HG03575 (cell line): ENCODE measurements around the gene ELOA.
"Not testable (repeated sequence)": the region's sequence is repeated elsewhere in the genome, so short reads cannot be mapped to it uniquely, and the experiment has no call there.

Source experiments
- ATAC-seq: cut with Tn5 transposase; IDR thresholded peaks from one replicate; pipeline ENCODE4 v1.9.1; 2021; ENCODE audit not compliant: unreplicated experiment, insufficient number of reproducible peaks, low FRiP score; ENCODE audit errors: extremely low read depth

ELOA gene

DNA sequence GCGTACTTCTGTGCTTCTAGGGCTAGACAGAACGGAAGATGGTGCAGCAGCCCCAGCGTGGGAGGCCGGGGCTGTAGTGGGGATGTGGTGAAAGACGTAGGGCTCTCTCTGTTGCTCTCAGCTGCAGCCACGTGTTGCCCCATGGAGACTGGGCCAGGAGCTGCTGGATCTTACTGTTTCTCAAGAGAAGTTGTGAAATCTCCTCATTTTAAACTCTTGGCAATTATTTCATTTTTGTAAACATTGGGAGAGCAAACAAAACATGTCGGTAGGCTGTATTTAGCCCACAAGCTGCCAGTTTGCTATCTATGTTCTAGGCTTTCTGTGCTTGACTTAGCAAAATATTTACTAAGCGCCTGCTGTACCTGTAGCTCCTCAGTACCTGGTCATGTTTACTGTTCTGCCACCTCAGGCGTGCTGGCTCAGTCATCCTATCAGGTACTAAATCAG, 15.9 kb upstream of the ELOA start:
- ATAC-seq: no peak

GRCh38 chr1:23732363-23733224, 10.7 kb upstream of the ELOA start:
- ATAC-seq: no peak

DNA sequence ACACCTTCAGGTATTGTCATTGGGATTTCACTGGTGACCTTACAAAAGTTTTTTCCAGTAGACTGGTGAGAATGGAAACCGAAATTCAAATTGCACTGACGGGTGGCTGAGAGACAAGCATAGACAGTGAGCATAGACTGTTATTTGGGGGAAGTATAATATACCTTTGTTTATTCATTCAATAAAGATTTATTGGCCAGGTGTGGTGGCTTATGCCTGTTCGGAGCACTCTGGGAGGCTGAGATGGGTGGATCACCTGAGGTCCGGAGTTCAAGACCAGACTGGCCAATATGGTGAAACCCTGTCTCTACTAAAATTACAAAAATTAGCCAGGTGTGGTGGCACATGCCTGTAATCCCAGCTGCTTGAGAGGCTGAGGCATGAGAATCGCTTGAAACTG, 10.0 kb upstream of the ELOA start:
- ATAC-seq: not testable (repeated sequence)

DNA sequence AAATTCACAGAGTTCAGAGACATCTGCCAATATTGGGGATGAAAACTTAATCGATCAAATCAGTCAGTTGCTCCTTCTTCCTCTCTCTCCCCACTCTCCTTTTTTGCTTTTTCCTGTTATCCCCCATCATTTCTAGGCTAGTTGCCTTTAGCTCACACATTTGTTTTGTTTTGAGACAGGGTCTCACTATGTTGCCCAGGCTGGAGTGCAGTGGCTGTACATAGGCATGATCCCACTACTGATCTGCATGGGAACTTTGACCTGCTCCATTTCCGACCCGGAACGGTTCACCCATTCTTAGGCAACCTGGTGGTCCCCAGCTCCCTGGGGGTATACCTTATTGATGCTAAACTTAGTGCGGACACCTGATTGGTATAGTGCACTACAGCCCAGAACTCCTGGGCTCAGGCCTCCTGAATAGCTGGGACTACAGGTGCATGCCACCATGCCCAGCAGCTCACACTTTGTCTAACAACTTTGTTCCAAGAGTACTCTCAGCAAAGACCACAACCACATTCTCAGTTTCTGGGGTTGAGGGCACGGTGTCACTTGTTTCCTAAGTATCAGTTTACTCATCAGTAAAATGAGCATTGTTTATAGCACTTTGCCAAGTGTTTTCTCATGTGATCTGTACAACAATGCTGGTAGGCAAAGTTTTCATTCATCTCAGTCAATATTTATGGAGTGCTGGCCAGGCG, 6.7 kb upstream of the ELOA start:
- ATAC-seq: no peak

GRCh38 chr1:23741609-23742008, 1.7 kb upstream of the ELOA start:
- no peak for ATAC-seq

DNA sequence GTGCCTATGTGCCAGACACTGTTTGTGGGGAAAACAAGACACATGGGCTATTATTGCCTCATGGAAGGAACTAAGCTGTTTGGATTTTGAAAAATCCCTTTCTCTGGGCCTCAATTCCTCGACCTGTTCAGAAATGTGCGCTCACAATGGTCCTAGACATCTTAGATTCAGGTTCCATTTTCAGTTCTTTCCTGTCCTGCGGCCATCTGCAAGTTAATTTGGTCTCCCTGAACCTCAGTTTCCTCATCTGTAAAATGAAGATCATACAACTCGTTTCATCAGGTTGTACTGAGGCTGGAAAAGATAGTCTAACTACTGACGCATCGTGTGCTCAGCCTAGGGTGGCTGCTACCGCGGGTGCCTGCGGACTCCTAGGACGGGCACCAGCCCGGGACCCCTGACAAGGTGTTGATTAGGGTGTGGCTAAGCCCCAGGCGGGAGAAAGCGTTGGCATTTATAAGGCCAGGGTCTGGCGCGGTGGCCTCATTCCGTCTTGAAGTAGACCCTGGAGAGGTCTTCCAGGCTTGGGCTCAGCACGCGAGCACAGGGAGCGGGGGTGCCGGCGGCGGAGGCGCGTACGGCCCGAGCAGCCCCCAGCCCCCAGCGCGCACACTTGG, 493 bp upstream of the ELOA start:
- no peak for ATAC-seq

DNA sequence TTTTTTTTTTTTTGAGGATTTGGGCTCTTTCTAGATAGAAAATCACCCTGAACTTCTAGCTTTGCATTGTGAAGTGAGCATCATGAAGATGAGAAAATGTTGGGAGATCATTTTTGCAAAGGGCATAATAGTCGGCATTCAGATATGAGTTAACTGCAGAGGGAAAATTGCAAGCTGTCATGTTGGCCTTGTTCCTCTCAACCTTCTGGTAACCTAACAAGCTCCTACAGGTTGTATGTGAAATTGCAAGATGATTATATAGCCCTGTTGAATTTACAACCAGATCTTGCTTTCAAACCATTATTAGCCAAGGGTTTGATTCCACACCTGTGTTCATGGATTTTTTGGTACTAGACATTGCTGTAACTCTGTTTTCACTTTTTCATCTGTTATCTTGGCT, 2.2 kb downstream of the ELOA start:
- no peak for ATAC-seq

- no peak for ATAC-seq
Observed at GRCh38 chr1:23748016-23748415, 4.7 kb downstream of the ELOA start.

DNA sequence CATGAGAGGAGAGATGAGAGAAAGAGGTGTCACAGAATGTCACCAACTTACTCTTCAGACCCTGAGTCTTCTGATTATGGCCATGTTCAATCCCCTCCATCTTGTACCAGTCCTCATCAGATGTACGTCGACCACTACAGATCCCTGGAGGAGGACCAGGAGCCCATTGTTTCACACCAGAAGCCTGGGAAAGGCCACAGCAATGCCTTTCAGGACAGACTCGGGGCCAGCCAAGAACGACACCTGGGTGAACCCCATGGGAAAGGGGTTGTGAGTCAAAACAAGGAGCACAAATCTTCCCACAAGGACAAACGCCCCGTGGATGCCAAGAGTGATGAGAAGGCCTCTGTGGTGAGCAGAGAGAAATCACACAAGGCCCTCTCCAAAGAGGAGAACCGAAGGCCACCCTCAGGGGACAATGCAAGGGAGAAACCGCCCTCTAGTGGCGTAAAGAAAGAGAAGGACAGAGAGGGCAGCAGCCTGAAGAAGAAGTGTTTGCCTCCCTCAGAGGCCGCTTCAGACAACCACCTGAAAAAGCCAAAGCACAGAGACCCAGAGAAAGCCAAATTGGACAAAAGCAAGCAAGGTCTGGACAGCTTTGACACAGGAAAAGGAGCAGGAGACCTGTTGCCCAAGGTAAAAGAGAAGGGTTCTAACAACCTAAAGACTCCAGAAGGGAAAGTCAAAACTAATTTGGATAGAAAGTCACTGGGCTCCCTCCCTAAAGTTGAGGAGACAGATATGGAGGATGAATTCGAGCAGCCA, 8.0 kb downstream of the ELOA start:
- no peak for ATAC-seq

DNA sequence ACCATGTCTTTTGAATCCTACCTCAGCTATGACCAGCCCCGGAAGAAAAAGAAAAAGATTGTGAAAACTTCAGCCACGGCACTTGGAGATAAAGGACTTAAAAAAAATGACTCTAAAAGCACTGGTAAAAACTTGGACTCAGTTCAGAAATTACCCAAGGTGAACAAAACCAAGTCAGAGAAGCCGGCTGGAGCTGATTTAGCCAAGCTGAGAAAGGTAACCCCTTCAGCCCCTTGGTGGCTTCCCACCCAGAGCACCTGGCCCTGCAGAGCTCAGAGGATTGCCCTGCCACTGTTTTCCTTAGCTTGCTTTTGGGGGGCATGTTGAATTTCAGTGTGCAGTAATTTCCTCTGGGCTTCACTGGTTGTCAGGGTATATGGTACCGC, 8.5 kb downstream of the ELOA start:
- no peak for ATAC-seq

DNA sequence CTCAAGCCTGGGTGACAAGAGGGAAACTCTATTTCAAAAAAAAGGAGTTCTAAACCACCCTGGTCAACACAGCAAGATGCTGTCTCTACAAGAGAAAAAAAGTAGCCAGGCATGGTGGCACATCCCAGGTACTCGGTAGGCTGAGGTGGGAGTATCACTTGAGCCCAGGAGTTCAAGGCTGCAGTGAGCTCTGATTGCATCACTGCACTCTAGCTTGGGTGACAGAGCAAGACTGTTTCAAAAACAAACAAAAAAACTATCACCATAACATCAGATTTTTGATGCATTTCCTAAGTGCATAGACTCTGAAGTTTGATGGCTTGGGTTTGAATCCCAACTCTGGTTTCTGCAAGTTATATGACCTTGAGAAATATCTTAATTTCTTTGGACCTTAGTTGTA, 9.6 kb downstream of the ELOA start:
- no peak for ATAC-seq

- ATAC-seq: no peak
Observed at GRCh38 chr1:23756676-23757075, 13.4 kb downstream of the ELOA start.

DNA sequence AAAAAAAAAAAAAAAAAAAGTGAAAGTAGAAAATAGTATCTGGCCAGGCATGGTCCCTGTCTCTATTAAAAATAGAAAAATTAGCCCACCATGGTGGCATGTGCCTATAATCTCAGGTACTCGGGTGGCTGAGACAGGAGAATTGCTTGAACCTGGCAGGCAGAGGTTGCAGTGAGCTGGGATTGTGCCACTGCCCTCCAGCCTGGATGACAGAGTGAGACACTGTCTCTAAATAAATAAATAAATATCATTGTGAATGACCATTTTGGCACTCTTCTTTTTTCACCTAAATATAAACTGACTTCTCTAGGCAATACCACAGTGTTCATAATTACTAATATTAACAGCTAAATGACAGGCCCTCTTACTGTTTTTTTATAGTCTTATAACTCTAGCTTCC, 14.5 kb downstream of the ELOA start:
- no peak for ATAC-seq

- ATAC-seq: no peak
Observed at GRCh38 chr1:23759277-23759676, 16.0 kb downstream of the ELOA start.

GRCh38 chr1:23763041-23763577, 19.8 kb downstream of the ELOA start:
- ATAC-seq: no peak

DNA sequence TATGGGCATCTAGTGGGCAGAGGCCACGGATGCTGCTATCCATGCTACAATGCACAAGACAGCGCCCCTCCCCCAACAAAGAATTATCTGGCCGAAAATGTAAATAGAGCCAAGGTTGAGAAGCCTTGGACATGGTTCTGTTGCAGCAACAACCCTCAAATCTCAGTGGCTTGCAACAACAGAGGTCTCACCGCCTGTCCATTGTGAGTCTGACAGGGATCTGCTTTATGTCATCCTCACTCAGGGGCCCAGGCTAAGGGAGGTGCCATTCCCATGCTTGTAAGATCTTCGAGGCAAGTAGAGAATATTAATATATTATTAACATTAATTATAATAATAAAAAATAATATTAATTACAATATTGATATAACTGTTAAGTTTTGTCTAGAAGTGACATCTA, 25.5 kb downstream of the ELOA start:
- no peak for ATAC-seq

DNA sequence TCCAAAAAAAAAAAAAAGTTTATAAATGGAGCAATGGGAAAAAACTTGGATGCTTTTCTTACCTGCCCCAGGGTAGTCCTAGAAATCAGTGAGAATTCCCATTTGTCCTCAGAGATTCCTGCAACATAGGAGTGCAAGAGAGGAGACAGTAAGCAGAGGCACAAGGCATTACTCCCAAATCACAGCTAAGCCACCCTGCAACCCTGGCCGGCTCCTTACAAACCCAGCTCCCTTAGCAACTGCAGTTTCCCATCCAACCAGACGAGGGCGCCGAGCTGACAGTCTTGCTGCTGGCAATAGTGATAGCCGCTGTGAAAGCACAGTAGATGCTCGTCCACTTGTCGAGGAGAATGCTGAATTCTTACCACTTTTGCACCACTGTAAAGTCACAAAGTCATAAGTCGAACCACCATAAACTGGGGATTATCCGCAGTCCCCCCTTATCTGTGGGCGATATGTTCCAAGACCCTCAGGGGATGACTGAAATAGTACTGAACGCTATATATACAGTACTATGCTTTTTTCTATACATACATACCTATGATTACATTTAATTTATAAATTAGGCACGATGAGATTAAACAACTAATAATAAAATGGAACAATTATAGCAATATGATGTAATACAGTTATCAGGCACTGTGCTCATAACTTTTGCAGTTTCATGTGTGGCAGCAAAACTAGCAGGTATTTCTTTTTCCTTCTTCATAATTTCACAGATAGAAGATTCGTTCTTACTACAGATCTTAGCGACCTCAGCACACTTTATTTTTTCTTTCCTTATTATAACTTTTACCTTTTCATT, 29.0 kb downstream of the ELOA start:
- no peak for ATAC-seq

DNA sequence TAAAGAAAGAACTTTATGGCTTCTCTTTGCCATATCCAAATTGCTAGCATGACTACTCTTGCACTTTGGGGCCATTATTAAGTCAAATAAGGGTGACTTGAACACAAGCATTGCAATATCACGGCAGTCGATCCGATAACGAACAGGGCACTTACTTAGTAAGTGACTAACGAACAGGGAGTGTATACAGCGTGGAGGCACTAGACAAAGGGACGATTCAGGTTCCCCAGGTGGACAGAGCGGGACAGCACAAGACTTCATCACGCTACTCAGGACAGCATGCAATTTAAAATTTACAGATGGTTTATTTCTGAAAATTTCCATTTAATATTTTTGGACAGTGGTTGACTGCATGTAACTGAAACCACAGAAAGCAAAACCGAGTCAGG, 29.6 kb downstream of the ELOA start:
- ATAC-seq: no peak
